Hypothalamus (tissue), 51 donors: ENCODE measurements around the gene MTFR2.
"Not testable (repeated sequence)": the region's sequence is repeated elsewhere in the genome, so short reads cannot be mapped to it uniquely, and the experiment has no call there.

Experiments
- DNase-seq, 51 donors: peaks; one replicate each; lab custom pipeline; 2025; lab: John Stamatoyannopoulos, UW

The MTFR2 gene

GRCh38 chr6:136236466-136237293 lies 13.4 kb downstream of the MTFR2 start:
- DNase-seq, result no peak

DNA sequence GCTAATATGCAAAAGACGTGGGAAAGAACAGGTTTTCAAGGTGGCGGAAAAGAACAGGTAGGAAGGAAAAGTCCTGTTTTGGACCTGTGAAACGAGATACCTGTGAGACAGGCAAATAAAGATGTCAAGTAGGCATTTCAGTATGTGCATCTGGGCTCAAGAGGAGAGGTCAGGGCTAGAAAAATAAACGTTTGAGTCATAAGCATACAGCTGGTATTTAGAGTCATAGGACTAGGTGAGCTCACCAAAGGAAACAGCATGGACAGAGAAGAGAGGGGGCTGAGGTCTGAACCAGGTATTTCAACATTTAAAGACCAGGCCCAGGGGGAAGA lies 14.9 kb downstream of the MTFR2 start:
- DNase-seq, result no peak

GRCh38 chr6:136232701-136233100 lies 17.4 kb downstream of the MTFR2 start:
- DNase-seq, result no peak

GRCh38 chr6:136230219-136230853 lies 19.8 kb downstream of the MTFR2 start:
- no peak for DNase-seq

DNA sequence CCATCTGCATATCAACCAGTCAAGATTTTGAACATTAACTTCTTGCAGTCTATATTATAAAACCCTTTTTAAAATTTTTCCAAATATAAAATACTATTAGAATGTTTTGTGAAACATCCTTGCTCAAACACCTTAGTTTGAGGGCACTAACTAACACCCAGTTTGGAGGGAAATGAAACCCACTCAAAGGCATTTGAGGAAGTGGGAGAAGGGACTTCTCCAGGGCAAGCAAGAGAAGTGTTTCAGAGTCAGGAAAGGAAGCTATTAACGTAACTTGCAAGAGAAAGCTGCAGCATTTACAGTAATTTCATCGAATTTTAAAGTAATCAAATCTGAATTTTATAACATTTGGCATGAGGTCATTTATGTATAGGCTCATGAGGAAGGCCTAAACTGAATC lies 21.3 kb downstream of the MTFR2 start:
- no peak for DNase-seq

DNA sequence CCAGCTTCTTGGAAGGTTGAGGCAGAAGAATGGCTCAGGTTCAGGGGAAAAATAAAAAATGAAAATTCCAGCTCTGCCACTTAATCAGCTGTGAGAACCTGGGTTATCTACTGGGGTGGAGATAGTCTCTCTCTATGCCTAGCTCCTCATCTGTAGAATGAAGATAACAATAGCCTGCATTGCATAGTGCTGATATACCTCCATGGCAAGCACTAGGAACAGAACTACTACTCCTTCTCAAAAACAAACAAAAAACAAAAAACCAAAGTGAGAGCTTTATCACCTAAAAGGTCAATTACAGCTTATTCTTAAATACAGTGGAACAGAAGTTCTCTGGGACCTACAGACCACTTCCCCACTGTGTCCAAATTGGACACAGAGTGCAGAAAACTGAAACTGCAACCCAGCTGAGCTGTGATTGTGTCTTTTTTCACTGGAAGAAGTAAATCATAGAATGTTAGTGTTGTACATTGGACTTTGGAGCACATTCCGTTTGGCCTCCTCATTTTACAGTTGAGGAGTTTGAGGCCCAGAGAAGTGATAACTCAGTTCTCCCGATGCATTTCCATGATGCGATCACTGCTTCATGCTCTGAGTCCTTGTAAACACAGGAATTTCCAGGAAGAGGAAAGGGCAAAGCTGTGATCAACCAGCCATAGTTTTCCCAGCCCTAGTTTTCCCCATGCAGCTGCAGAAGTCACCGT lies 23.3 kb downstream of the MTFR2 start:
- no peak for DNase-seq

- peak in 28 of 51 donors; percentile 1 to 64 (median 20) for DNase-seq
Measured at GRCh38 chr6:136226027-136226673, 24.0 kb downstream of the MTFR2 start.

GRCh38 chr6:136225496-136225895 lies 24.6 kb downstream of the MTFR2 start:
- no peak for DNase-seq

DNA sequence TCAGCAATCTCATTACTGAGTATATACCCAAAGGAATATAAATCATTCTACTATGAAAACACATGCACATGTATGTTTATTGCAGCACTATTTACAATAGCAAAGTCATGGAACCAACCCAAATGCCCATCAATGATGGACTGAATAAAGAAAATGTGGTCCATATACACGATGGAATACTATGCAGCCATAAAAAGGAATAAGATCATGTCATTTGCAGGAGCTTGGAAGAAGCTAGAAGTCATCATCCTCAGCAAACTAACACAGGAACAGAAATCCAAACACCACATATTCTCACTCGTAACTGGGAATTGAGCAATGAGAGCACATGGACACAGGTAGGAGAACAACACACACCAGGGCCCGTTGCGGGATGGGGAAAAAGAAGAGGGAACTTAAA lies 25.1 kb downstream of the MTFR2 start:
- DNase-seq, result not testable (repeated sequence)

GRCh38 chr6:136216503-136217401 lies 33.4 kb downstream of the MTFR2 start:
- DNase-seq, result no peak

DNA sequence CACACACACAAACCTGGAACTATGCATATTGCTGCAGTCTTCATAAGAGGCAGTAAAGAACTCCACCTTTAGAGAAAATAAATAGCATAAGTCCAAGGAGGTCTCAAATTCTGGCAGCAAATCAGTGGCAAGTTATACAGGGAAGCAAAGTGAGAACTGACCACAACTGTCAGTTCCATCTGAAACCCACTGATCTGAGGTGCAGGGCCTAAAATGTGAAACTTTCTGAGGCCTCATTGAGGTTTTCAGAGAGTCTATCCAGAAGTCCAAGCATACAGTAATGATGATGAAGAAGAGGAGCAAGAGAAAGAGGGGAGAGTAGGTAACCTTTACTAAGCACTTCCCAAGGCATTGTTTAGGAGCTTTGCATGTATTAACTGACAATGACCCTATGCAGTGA lies 36.3 kb downstream of the MTFR2 start:
- DNase-seq, result no peak

- no peak for DNase-seq
Measured at GRCh38 chr6:136213012-136213539, 37.0 kb downstream of the MTFR2 start.

GRCh38 chr6:136212608-136213007 lies 37.5 kb downstream of the MTFR2 start:
- DNase-seq, result no peak

DNA sequence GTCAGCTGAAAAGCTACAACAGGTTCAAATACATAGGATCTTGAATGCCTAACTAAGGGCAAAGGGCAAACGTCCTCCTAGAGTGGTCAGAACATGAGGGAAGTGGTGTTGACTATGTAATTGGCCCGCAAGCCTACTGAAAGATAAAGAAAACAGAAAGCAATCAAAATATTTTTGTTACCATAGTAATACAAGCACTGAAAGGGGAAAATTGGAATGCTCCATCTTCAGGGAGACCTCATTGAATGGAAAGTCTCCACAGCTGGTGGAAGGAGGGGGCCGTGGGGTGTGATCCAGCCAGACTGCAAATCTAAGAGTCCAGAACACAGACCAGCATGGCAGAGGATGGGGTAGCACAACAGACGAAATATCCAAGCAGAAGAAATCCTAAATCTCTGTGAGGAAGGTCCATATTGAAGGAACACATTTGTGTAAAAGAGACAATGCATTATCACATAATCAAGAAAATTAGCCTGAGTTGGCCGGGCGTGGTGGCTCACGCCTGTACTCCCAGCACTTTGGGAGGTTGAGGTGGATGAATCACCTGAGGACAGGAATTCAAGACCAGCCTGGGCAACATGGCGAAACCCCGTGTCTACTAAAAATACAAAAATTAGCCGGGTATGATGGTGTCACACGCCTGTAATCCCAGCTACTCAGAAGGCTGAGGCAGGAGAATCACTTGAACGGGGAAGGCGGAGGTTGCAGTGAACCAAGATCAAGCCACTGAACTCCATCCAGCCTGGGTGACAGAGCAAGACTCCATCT lies 39.5 kb downstream of the MTFR2 start:
- DNase-seq, result no peak

DNA sequence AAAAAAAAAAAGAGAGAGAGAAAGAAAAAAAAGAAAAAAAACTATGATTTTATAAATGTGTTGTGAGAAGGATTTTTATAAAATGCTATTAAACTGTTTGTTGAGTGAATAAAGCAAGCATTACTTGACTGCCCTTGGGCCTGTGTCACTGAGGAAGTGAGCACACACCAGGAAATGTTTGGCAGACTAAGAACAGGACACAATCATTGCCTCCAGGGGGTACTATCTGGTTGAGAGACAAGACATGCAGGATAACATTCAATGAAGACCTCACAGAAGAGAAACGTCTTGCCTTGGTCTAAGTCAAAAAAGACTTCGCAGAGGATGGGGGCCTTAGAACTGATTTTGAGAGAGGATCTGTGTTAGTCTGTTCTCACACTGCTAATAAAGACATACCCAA lies 40.6 kb downstream of the MTFR2 start:
- no peak for DNase-seq

DNA sequence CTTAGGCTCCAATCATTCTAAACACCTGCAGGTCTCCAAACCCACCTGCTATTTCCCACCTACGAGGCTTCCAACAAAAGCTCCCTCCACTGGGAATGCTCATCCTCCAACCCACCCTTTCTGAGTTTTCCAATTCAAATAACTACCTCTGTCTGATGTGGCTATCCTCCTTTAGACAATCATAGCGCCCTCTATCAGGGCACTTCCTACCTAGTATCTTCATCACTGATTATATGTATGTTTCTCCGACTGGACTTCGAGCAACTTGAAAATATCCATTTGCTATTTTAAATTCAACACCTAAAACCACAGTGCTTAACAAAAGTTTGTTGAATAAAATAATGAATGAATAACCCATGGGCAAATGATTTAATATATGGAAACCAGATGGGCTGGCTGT lies 41.3 kb downstream of the MTFR2 start:
- no peak for DNase-seq

GRCh38 chr6:136201732-136202131 lies 48.4 kb downstream of the MTFR2 start:
- DNase-seq, result no peak

DNA sequence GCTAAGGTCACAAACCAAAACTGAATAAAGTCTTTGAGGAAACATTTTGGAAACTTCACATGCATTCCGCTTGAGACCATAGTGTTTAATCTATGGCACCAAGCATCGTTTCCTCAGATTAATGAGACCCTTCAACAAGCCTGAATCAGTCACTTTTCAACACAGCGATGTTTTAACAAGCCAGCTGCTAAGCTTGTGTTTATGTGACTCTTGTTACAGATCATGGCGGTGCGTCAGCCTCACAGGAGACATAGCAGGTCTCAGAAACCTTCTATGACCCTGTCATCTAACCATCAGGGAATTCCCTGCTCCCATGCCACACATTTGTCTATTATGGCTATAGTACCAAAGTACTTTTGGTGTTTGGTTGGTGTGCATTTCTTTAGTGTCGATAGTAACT lies 57.2 kb downstream of the MTFR2 start:
- DNase-seq, result no peak

GRCh38 chr6:136191606-136192312 lies 58.4 kb downstream of the MTFR2 start:
- no peak for DNase-seq
